GM19452 (cell line): ENCODE measurements around the gene CAPN9.
"Not testable (repeated sequence)": the region's sequence is repeated elsewhere in the genome, so short reads cannot be mapped to it uniquely, and the experiment has no call there.

Experiments
- ATAC-seq: cut with Tn5 transposase; IDR thresholded peaks from one replicate; pipeline ENCODE4 v1.9.1; 2021; ENCODE audit not compliant: unreplicated experiment

Gene CAPN9

DNA sequence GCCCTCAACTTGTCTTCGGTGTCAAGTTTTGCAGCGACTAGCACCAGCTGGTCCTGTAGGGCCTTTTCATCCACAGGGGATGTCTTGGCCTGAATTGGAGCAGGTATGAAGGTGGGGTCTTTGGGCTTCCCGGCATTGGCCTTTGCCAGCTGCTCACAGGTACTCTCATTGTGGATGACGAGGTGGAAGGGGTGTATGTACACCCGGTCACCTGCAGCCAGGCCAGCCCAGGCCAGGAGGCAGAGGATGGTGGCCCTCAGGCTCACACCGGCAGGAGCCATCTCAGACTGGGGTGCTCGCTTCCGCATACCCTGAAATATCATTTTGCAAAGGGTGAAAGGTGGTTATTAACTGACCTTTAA lies 36.7 kb upstream of the CAPN9 start:
- no peak for ATAC-seq

DNA sequence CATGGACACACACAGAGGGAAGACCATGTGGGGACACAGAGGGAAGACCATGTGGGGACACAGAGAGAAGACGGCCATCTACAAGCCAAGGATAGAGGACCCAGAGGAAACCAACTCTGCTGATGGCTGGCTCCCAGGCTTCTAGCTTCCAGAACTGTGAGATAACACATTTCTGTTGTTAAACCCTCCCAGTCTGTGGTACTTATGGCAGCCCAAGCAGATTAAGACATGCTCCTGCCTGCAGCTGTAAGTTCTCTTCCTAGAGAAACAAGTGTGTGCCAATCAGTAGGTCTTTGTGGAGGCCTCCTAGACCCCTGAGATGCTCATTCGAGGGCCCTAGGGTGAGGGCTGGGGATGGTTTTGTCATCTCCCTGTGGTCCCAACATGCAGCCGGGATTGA lies 35.9 kb upstream of the CAPN9 start:
- no peak for ATAC-seq

DNA sequence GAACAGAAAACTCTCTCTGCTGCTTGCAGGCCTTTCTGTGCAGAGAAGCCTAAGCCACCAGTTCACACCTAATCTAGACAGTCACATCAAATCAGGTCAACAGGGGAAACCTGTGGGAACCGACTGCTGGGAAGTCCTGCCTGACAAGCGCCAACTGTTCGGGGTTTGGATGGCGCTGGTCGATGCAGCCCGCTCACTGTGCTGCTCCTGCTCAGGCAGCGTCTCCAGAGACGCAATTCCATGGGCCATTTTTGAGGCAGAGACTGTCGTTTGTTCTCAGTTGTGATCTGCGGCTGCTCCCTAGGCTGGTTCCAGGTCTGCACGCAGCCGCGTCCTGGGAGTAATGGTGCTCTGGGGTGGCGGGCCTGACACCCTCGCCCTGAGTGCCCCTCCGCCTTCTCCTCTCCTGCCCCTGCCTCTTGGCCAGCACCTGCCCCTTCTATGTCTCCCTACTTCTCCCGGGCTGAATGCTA lies 34.7 kb upstream of the CAPN9 start:
- ATAC-seq = no peak

DNA sequence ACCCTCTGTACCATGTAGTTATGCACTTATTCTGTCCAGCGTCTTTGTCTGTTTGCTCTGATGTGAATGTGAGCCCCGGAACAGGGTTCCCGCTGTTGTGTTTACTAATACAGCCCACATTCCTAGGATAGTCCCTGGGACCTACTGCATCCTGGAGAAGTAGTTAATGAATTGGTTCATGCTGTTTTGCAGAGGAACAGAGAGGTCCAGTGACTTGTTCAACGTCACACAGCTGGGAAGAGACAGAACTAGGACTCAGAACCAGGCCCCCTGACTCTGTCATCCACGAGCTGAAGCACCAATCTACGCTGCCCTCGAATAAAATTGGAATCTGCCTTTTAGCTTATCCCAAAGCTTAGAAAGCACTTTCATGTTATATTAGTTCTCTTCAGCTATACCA lies 34.0 kb upstream of the CAPN9 start:
- ATAC-seq = no peak

DNA sequence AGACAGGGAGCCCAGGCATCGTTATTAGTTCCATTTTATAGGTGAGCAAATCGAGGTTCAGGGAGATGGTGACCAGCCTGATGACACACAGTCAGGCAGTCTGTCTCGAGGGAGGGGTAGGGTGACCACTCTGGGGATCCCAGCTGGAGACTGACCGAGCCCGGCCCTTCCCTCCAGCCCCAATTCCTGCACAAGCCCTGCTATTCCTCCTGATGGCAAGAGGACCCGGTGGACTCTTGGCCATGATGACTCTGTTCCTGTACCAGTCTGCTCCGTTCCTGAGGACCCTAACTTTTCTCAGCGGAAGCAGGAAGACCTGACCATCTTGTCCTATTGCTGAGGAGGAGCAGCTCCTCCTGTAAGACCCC lies 33.7 kb upstream of the CAPN9 start:
- ATAC-seq = no peak

DNA sequence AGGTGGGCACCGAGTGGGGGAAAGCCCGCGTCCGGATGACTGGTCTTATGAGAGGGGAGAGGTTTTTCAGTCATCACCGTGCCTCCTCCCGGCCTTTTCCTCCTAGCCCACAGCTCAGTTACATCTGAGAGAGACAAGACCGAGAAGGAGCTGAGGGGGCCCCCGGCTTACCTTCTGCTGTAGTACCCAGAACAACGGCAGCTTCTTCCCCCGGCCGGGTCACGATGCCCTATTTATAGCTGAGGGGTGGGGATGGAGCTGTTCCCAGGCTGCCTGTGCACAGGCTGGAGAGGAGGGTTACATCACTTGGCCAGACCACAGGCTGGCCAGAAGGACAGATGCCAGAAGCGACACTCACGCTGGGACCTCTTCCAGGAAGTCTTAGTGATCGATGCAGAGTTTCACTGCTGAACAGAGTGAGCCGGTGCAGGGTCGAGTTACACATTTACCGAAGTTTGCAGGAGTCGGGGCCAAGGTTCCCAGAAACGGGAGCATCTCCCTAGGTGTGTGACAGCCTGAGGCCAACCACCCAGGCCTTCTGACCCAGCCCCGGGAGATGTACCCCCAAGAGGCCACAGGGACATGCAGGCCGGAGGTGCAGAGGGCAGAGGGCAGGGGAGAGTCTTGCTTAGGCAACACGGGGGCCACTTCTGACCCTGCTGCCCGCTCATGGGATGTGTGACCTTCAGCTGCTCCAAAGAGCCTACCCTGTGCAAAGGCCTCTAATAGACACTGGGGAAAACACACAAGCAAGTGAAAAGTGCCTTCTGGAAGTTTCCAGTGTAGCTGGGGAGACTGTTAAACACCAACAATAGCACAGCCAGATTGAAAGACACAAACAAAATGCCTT lies 33.0 kb upstream of the CAPN9 start, which contains the start of gene AGT:
AGT (minus strand) TSS at position 208 of the 850 bp plus-strand sequence. CDS start 3,299 bp downstream, outside the sequence.
- no peak for ATAC-seq

DNA sequence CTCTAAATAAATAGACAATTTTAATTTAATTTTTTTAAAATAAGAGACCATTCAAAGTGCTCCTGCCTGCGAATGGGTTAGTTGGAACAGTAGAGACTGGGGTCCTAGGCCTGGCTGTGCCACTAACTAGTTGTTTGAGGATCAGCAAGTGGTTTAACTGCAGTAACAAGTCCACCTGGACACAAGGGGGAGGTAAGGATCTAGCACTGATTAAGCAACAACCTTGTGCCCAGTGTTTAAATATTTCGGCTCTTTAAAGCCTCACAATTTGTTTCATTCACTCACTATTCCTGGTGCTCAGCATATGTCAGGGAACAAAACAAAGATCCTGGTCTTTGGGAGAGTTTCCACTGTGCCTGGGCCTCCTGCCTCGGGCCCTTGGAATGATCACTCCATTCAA lies 31.7 kb upstream of the CAPN9 start:
- no peak for ATAC-seq

DNA sequence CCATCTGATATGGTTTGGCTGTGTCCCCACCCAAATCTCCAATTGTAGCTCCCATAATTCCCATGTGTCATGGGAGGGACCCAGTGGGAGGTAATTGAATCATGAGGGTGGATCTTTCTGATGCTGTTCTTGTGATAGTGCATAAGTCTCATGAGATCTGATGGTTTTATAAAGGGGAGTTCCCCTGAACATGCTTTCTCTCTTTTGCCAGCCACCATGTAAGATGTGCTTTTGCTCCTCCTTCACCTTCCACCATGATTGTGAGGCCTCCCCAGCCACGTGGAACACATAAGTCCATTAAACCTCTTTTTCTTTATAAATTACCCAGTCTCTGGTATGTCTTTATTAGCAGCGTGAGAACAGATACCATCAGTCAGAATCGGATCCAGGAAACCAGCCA lies 30.7 kb upstream of the CAPN9 start:
- ATAC-seq = not testable (repeated sequence)

DNA sequence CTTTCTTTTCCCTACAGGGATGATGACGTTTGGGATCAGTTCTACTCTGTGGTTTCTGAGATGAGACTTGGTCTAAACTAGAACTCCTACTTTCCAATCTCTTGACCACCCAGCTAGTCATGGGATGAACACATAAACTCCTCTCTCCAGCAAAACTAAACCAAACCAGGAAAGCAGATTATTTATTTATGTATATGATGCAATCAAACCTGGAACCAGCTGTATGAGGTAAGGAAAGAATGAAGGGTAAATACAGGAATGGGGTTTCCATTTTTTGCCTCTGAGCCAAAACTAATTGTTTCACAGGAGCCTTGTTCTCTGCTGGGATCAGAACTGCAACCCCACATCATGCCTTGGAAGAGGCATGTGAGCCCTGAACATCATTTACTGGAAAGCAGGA lies 29.9 kb upstream of the CAPN9 start:
- no peak for ATAC-seq

DNA sequence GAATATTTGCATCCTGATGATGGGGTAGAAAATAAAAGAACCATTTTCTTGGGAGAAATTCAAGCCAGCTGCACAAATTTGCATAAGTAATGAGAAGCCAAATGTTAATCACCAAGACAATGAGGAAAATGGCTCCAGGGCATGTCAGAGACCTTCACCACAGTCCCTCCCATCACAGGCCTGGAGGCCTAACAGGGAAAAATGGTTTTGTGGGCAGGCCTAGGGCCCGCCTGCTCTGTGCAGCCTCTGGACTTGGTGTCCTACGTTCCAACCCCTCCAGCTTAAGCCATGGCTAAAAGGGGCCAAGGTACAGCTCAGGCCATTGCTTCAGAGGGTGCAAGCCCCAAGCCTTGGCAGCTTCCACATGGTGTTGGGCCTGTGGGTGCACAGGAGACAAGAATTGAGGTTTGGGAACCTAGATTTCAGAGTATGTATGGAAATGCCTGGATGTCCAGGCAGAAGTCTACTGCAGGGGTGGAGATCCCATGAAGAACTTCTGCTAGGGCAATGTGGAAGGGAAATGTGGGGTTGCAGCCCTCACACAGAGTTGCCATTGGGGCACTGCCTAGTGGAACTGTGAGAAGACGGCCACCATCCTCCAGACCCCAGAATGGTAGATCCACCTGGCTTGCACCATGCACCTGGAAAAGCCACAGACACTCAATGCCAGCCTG lies 25.2 kb upstream of the CAPN9 start:
- ATAC-seq = not testable (repeated sequence)

DNA sequence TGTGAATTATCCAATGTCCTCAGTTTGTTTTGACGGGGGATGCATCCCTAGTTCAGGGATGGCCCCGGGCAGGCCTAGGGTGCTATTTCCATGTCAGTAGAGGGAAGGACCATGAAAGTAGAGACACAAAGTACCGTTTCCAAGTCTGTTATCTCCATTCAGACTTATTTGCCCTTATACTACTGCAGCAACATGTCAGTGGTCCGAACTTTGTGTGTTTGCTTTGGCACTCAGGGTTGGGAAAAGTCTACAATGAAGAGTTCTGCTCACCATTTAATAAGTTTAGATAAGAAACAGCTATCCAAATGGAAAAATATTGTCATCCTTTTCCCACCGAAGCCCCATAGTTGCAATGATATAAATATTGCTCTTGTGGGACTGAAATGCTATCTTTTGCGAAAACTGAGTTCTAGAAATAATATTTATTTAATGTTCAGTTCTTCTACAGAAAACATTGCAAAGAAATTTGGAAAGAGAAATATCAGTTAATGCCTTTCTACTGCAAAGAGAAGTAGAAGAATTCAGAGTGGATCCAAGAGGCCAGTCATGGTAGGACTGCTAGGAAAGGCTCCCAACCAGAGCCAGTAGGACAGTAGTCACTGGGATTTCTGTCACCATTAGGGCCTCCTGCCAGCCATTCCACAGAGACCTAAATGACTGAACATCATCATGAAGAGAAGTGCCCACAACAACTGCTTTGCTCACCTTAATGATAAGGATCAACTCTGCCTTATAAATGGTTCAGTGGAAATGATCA lies 21.8 kb upstream of the CAPN9 start:
- no peak for ATAC-seq

DNA sequence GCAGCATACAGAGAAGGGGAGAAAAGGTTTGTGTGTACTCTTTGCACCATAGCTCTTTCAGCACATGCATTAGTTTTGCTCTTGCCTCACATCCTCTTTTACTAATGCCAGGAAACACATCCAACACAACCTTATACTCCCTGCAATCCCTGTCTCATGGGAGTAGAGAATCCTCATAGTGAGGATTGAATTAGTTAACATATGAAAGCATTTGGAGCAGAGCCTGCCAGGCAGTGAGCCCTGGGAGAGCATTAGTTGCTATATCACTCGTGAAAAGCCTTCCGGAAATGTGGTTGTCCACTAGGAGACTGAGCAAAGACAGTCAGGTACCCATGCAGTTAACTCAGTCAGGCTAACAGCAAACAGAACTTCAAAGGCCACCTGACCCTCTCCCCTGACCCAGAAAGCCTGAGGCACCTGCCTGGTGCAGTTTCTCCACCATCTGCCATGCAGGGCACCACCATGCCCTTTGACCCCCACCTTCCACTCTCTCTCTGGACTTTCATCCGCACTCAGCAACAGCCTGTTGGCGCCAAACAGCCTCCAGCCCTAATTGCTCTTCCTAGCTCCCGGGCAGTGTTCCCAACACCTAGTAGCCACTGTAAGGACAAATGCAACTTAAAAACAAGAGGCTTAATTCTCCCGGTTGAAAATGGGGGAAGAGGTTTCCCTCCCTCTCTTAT lies 18.3 kb upstream of the CAPN9 start:
- ATAC-seq = no peak

DNA sequence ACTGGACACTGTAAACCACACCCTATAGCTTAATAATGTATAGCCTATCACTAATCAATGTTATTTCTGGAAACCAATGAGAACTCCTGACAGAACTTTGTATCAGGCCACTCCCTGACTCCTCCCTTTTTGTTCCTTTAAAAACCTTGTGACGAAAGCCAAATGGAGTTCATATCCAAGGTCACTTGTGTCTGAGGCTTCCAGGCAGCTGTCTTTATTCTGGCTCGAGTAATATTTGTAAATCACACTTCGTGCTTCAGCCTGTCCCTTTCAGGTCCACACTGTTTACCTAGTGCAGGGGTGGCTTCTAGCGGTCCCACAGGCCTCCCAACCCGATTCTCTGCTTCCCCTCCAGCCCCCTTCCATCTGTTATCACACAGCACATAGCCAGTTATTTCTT lies 16.2 kb upstream of the CAPN9 start:
- ATAC-seq = no peak

DNA sequence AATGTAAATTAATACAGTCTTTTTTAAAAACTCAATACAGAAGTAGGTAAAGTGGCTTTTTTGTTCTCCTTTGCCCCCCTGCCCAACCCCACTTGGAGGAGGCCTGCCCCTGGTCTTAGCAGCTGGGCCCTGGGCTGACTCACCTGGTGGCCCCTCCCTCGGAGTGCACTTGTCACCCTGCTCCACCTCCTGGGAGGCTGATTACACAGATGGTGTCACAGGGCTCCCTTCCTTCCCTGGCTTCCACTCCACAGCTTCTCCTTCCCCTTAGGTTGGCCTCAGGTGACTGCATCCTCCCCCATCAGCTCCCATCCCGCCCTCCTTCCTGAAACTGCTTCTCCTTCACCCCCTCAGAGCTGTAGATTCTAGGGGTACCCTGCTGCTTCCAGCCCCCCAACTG lies 11.7 kb upstream of the CAPN9 start:
- ATAC-seq = no peak

DNA sequence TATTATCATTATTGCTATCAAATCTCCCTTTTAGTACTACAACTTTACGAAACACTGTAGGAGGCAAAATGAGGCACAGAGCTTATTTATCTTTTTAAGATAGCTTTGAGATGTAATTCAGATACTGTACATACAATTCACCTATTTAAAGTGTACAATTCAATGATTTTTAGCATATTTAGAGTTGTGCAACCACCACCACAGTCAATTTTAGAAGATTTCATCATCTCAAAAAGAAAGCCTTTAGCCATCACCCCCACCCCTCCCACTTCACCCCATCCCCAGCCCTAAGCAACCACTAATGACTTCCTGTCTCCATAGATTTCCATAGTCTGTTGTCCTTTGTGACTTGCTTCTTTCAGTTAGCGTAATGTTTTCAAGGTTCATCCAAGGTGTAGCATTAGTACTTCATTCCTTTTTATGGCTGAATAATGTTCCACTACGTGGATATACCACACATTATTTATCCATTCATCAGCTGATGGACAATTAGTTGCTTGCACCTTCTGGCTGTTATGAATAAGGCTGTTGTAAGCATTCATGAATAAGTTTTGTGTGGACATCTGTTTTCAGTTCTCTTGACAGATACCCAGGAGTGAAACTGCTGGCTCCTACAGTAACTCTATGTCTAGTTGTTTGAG lies 9.4 kb upstream of the CAPN9 start:
- no peak for ATAC-seq

DNA sequence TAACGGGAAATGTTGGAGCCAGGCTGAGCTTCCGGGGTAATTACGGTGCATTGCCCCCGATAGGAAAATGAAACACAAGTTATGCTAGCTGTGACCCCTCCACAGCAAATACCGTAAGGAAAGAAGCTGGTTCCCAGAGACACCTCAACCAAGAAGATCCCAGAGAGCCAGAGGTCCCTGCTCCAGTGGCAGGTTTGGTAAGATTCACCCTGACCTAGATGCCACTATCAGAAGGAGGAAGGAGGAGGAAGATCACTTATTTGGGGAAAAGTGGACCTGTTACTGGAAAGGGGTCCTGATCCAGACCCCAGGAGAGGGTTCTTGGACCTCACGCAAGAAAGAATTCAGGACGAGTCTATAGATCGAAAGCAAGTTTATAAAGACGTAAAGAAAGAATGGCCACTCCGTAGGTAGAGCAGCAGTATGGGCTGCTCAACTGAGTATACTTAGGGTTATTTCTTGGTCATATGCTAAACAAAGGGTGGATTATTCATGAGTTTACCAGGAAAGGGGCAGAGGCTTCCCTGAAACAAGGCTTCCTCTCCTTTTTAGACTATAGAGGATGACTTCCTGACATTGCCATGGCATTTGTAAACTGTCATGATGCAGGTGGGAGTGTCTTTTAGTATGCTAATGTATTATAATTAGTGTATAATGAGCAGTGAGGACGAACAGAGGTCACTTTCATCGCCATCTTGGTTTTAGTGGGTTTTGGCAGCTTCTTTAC lies 7.5 kb upstream of the CAPN9 start:
- no peak for ATAC-seq

DNA sequence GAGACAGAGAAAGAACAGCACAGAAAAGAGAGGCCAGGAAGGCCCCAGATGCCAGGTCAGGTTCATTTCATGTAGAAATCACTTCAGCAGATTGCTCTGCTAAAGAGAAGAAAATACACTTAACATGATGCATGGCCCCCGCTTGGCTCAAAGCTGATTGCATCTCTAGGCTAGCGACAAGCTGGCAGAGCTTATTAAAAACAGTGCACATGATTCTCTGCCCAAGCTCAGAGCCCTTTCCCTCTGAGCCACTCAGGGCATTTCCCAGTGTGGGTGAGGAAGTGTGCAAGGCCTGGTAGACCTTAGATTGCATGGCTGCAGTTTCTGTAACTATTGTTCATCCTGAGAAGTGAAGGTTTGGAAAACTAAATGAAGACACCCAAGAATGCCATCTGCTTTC lies 3.3 kb upstream of the CAPN9 start:
- no peak for ATAC-seq

DNA sequence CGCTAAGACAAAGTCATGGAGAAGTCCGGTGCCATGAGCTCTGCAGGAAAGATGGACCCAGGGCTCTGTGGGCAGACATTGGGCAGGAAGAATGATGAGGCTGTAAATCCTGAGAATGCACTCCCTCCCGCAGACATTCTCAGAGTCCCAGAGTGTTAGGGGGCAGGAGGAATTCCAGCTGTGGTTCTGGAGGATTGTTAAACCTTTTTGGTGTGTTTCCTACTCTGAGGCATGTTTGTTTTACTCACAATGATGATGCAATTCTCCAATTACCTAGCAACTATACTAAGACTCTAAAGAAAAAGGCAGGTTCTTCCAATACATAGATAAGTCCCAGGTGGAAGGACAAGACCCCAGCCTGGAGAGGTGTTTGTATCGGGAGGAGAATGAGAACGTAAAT lies 2.8 kb upstream of the CAPN9 start:
- ATAC-seq = no peak

DNA sequence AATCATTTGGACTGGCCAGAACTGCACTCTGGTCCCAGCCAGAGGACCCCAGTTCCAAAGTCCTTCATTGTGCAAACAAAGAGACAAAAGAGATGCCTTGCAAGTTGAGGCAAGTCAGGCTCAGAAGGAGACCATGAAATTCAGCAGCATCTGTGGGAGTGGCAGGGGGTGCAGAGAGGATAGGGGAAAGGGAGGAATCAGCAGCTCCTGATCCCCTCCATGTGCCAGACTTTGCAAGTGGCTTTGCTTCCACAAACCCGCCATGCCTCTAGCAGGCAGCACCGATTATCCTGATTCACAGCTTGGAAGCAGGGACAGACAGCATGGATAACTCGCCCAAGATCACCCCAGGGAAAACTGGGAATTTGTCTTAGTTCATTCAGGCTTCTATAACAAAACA lies 2.1 kb upstream of the CAPN9 start:
- ATAC-seq = no peak

DNA sequence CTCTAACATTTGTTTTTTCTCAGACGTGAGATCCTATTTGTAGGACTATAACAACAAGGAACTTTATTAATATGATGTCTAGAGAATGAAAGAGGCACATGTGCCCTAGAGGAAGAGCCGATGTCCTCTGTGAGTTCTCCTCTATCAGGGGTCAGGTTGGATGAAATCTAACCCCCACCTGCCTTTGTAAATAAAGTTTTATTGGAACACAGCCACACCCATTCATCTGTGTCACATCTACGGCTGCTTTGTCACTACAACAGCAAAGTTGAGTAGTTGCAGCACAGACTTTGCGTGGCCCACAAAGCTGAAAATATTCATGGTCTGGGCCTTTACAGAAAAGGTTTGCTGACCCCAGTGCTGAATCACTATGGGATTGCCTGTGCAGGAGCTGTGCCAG lies 571 bp upstream of the CAPN9 start:
- no peak for ATAC-seq
